HCT116 (cell line): ENCODE measurements around the gene TMEM185B. TPM values are rescaled to one million over a fixed set of nuclear protein-coding genes. Genes with fewer than 3 reads are reported as not detected.

ENCODE experiments used
- ATAC-seq: fragments of 200-7000 bp; cut with Tn5 transposase; 2 replicates; pipeline ENCODE4 v1.9.1; 2020; ENCODE audit warnings: mild to moderate bottlenecking, moderate library complexity
- BruUV-seq: library from RNA; stranded (reverse); fragments of 400-500 nt; replicated peaks from 2 replicates; lab custom pipeline; 2021; lab: Mats Ljungman, UMichigan
- CTCF ChIA-PET: fragments of 300-600 bp; sonication (Branson Sonifier 250); formaldehyde crosslinking; loops from one replicate; lab custom pipeline; 2021; ENCODE audit warnings: antibody characterized with exemption; lab: Charles Lee
- POLR2A ChIA-PET: fragments of 300-600, 350-600 bp; sonication (Branson Sonifier 250); formaldehyde crosslinking; loops from one replicate; lab custom pipeline; 2021; ENCODE audit warnings: antibody characterized with exemption; lab: Charles Lee
- RAD21 ChIA-PET, 2 experiments: fragments of 300-600 bp; sonication (Branson Sonifier 250); formaldehyde crosslinking; loops; one replicate each; lab custom pipeline; 2023; ENCODE audit warnings: low total read pairs in 2 of 2; ENCODE audit not compliant: uncharacterized antibody in 2 of 2, unreplicated experiment in 2 of 2, low non-redundant PET in 1 of 2; lab: Charles Lee
- DNase-seq: peaks from one replicate; pipeline ENCODE4 v3.0.0-alpha.2; 2010; ENCODE audit warnings: low read depth, low spot score
- H2AFZ ChIP-seq: fragments of 200-600 bp; shearing (Covaris generic), sonication (generic); 2 replicates; pipeline ENCODE4 v1.6.1; 2017; ENCODE audit warnings: low read depth, mixed run types, mixed read lengths, antibody characterized with exemption, low read length; ENCODE audit not compliant: poor library complexity, severe bottlenecking
- H3K27ac ChIP-seq: 2 replicates; pipeline ENCODE4 v1.5.1; 2012; ENCODE audit warnings: low read depth, low read length
- H3K27me3 ChIP-seq: fragments of 200-600 bp; sonication (generic); 2 replicates; pipeline ENCODE4 v1.6.1; 2016; ENCODE audit warnings: mixed run types, low read length, mixed read lengths; ENCODE audit not compliant: insufficient read depth
- H3K36me3 ChIP-seq, 2 experiments: fragments of 200-500 bp in 1 of 2; fragments of 200-600 bp in 1 of 2; sonication (Bioruptor generic) in 1 of 2; sonication (generic) in 1 of 2; 2 replicates each; pipeline versions ENCODE4 v1.5.1 to v1.6.1; 2014 to 2016; ENCODE audit warnings: low read length in 2 of 2, inconsistent platforms in 1 of 2, mixed read lengths in 1 of 2, mixed run types in 1 of 2; ENCODE audit not compliant: insufficient read depth in 2 of 2, control insufficient read depth in 1 of 2
- H3K4me1 ChIP-seq, 2 experiments: fragments of 200-600 bp in 1 of 2; sonication (generic) in 1 of 2; 2 replicates each; pipeline versions ENCODE4 v1.5.1 to v1.6.1; 2012 to 2017; ENCODE audit warnings: low read length in 2 of 2, inconsistent platforms in 1 of 2, mild to moderate bottlenecking in 1 of 2, mixed read lengths in 1 of 2, mixed run types in 1 of 2, moderate library complexity in 1 of 2; ENCODE audit not compliant: insufficient read depth in 2 of 2, control insufficient read depth in 1 of 2
- H3K4me2 ChIP-seq: fragments of 200-600 bp; sonication (generic); 2 replicates; pipeline ENCODE4 v1.6.1; 2017; ENCODE audit warnings: mixed run types, low read length, mixed read lengths
- H3K4me3 ChIP-seq, 2 experiments: fragments of 200-600 bp in 1 of 2; sonication (generic) in 1 of 2; replicated peaks in 1 of 2; 2 replicates each; pipeline ENCODE4 v1.5.1; 2011 to 2016; ENCODE audit warnings: low read length in 2 of 2, control low read depth in 1 of 2, low read depth in 1 of 2, mild to moderate bottlenecking in 1 of 2, mixed read lengths in 1 of 2, mixed run types in 1 of 2
- H3K79me2 ChIP-seq: fragments of 200-600 bp; sonication (generic); 2 replicates; pipeline ENCODE4 v1.6.1; 2017; ENCODE audit warnings: mild to moderate bottlenecking, mixed run types, low read length, moderate library complexity, mixed read lengths; ENCODE audit not compliant: insufficient read depth
- H3K9ac ChIP-seq: fragments of 200-600 bp; sonication (generic); 2 replicates; pipeline ENCODE4 v1.6.1; 2016; ENCODE audit warnings: low read length, mixed read lengths
- H3K9me2 ChIP-seq: fragments of 200-600 bp; sonication (generic), shearing (Covaris generic); 2 replicates; pipeline ENCODE4 v1.6.1; 2017; ENCODE audit warnings: mixed run types, mild to moderate bottlenecking, moderate library complexity; ENCODE audit not compliant: insufficient read depth
- H3K9me3 ChIP-seq, 2 experiments: fragments of 200-500 bp in 1 of 2; fragments of 200-600 bp in 1 of 2; sonication (Bioruptor generic) in 1 of 2; sonication (generic) in 1 of 2; 2 replicates each; pipeline ENCODE4 v1.6.1; 2014 to 2017; ENCODE audit warnings: low read length in 2 of 2, mixed read lengths in 2 of 2, inconsistent platforms in 1 of 2, low read depth in 1 of 2, mild to moderate bottlenecking in 1 of 2, mixed run types in 1 of 2, moderate library complexity in 1 of 2; ENCODE audit not compliant: control insufficient read depth in 1 of 2, insufficient read depth in 1 of 2
- H4K20me1 ChIP-seq: fragments of 200-600 bp; sonication (generic), shearing (Covaris generic); 2 replicates; pipeline ENCODE4 v1.6.1; 2017; ENCODE audit warnings: mixed run types, mild to moderate bottlenecking, moderate library complexity; ENCODE audit not compliant: insufficient read depth
- CBX3 ChIP-seq: IDR thresholded peaks from 2 replicates; pipeline ENCODE4 v1.6.1; 2012; ENCODE audit warnings: low read depth
- EGR1 ChIP-seq: IDR thresholded peaks from 2 replicates; pipeline ENCODE4 v1.6.1; 2012; ENCODE audit warnings: low read depth
- EZH2 ChIP-seq: fragments of 200-600 bp; sonication (generic); IDR thresholded peaks from 2 replicates; pipeline ENCODE4 v1.6.1; 2017; ENCODE audit warnings: antibody characterized with exemption, mixed run types
- EZH2phosphoT487 ChIP-seq: fragments of 200-600 bp; IDR thresholded peaks from 2 replicates; pipeline ENCODE4 v1.6.1; 2018; ENCODE audit warnings: antibody characterized with exemption, borderline replicate concordance
- SIN3A ChIP-seq: IDR thresholded peaks from 2 replicates; pipeline ENCODE4 v1.6.1; 2012; ENCODE audit warnings: low read depth
- ZFX ChIP-seq: fragments of 450-650 bp; IDR thresholded peaks from 2 replicates; pipeline ENCODE4 v1.6.1; 2017
- ZNF274 ChIP-seq: fragments of 200-500 bp; sonication (Bioruptor generic); IDR thresholded peaks from 2 replicates; pipeline ENCODE4 v1.6.1; 2014; ENCODE audit warnings: mild to moderate bottlenecking, low read depth, low read length, inconsistent platforms
- intact Hi-C: fragments of 100-400 bp; cut with micrococcal nuclease; formaldehyde crosslinking; loops from 2 replicates; pipeline ENCODE4 v1.10.0; 2022
- total RNA-seq: library from RNA; stranded (reverse); gene quantifications from one replicate; pipeline ENCODE4 v1.2.1, GENCODE V29; 2021; ENCODE audit not compliant: unreplicated experiment
- TF ChIP-seq, protein P1 (sequence below): IDR thresholded peaks from 2 replicates; pipeline ENCODE4 v1.6.1; 2011; ENCODE audit warnings: mild to moderate bottlenecking, low read length, moderate library complexity; ENCODE audit not compliant: insufficient replicate concordance; ENCODE audit errors: extremely low read depth
- TF ChIP-seq, protein P2 (sequence below): IDR thresholded peaks from 2 replicates; pipeline ENCODE4 v1.6.1; 2012
- TF ChIP-seq, protein P3 (sequence below): IDR thresholded peaks from 2 replicates; pipeline ENCODE4 v1.6.1; 2012

Gene TMEM185B
- total RNA-seq, 1 experiment from 2014 or later: 27.1 TPM

DNA sequence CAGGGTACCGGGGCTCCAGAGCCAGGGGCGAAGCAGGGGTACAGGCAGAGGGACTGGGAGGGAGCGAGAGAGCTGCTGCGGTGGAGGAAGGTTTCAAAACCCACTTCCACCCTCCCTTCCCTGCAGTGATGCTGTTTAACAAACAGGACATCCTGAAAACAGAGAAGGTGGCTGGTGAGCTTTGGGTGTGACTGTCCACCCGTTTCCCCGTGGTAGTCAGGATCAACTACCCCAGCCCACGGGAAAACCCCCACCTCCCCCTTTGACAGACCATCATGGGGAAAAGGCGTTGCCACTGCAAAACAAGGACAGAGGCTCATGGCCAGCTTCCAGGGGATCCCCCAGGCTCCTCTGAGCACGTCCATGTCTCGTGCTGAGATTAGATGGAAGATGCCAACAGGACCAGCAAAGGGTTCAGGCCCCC is 12.9 kb downstream of the TMEM185B start (continued):
- TF ChIP-seq, protein P1, sequence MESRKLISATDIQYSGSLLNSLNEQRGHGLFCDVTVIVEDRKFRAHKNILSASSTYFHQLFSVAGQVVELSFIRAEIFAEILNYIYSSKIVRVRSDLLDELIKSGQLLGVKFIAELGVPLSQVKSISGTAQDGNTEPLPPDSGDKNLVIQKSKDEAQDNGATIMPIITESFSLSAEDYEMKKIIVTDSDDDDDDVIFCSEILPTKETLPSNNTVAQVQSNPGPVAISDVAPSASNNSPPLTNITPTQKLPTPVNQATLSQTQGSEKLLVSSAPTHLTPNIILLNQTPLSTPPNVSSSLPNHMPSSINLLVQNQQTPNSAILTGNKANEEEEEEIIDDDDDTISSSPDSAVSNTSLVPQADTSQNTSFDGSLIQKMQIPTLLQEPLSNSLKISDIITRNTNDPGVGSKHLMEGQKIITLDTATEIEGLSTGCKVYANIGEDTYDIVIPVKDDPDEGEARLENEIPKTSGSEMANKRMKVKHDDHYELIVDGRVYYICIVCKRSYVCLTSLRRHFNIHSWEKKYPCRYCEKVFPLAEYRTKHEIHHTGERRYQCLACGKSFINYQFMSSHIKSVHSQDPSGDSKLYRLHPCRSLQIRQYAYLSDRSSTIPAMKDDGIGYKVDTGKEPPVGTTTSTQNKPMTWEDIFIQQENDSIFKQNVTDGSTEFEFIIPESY: no peak
- TF ChIP-seq CBX3 (no peak), ZFX (no peak), EZH2phosphoT487 (no peak), ZNF274 (no peak), EZH2 (no peak)
- TF ChIP-seq, protein P2, sequence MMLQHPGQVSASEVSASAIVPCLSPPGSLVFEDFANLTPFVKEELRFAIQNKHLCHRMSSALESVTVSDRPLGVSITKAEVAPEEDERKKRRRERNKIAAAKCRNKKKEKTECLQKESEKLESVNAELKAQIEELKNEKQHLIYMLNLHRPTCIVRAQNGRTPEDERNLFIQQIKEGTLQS: no peak
- TF ChIP-seq, protein P3, sequence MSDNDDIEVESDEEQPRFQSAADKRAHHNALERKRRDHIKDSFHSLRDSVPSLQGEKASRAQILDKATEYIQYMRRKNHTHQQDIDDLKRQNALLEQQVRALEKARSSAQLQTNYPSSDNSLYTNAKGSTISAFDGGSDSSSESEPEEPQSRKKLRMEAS: no peak
- TF ChIP-seq, all 23 proteins: peak for 0

DNA sequence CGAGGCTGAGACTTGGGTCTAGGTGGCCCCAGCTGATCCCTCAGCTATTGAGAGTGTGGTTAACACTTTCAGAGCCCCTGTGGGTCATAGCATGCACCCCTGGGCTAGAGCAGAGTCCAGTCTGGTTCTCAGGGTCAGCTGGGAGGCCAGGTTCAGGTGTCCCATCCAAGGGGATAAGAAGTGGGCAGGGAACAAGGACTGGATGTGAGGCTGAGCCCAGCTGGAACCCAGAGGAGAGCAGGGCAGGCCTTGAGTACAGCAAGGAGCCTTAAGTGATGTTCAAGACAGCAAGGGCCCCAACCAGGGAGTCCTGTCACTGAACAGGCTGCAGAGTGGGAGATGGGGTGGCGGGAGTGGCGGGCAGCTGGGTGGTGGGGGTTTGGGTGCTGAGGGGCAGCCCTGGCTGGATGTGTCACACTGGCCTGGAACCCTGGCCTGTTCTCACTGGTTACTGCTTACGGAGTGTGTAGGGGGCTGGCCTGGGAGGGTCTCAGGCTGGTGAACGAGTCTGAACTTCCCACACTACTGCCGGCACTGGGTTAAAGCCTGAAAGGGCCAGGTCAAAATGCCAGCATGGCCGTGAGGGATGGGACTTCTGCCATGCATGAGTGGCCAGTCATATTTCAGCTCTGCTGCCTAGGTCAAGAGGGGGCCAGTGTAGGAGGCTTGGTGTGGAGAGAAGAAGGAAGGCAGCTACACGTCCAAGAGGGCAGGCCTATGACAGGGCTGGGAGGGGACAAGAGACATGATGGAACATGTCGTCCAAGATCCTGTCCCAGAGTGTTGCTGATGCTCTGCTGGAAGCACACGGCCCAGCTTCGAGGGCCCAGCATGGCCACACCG is 13.6 kb downstream of the TMEM185B start:
- BruUV-seq: no TSS peak
- Histone ChIP-seq H3K4me3 (no peak overlapping the region), H2AFZ (no peak overlapping the region), H4K20me1 (no peaks in the 10 kb centered on the region), H3K27me3 (no peaks in the 10 kb centered on the region), H3K9me2 (no peaks in the 10 kb centered on the region), H3K4me1 (peaks cover 0 to 11% of the 10 kb centered on the region in 2 experiments; a peak in 1 of 4 replicates), H3K9me3 (no peaks in the 10 kb centered on the region), H3K79me2 (peaks cover 17% of the 10 kb centered on the region), H3K36me3 (no peaks in the 10 kb centered on the region), H3K9ac (no peak overlapping the region), H3K27ac (no peak overlapping the region), H3K4me2 (no peak overlapping the region)
- ChIA-PET RAD21 (no interaction called here), CTCF (no interaction called here), POLR2A (no interaction called here)
- DNase-seq: no peak
- intact Hi-C loops: no loop called here
- TF ChIP-seq EGR1 (no peak), EZH2 (no peak), SIN3A (no peak), CBX3 (no peak)
- no peak for ATAC-seq
